ENCODE results near the gene CCDC61.

CCDC61 gene

GRCh38 chr19:46035546-46035945 lies 40.3 kb downstream of the CCDC61 start:
- H3K4me1 ChIP-seq = no peaks in the 10 kb centered on the region
- H3K36me3 ChIP-seq = no peaks in the 10 kb centered on the region
- H3K27ac ChIP-seq = no peak overlapping the region
- no peak for DNase-seq
- intact Hi-C loops (cut with DNase I; ENCODE audit: low total_unique reads) = no loop called here
- H3K4me3 ChIP-seq = no peak overlapping the region
- no peak for TF ChIP-seq CTCF (IDR thresholded peaks at IDR 0.05)
- no peaks in the 10 kb centered on the region for H3K9me3 ChIP-seq
- H3K27me3 ChIP-seq = peaks cover 0 to 17% of the 10 kb centered on the region in 2 donors

GRCh38 chr19:46035986-46036743 lies 40.9 kb downstream of the CCDC61 start:
- TF ChIP-seq CTCF (IDR thresholded peaks at IDR 0.05) = no peak
- no peaks in the 10 kb centered on the region for H3K36me3 ChIP-seq
- no peak for DNase-seq
- no peak overlapping the region for H3K27ac ChIP-seq
- no peaks in the 10 kb centered on the region for H3K4me1 ChIP-seq
- H3K9me3 ChIP-seq = no peaks in the 10 kb centered on the region
- H3K27me3 ChIP-seq = peaks cover 0 to 20% of the 10 kb centered on the region in 2 donors
- H3K4me3 ChIP-seq = no peak overlapping the region
- intact Hi-C loops (cut with DNase I; ENCODE audit: low total_unique reads) = no loop called here

- intact Hi-C loops (cut with DNase I; ENCODE audit: low total_unique reads) = no loop called here
- no peak for DNase-seq
- H3K27me3 ChIP-seq = peaks cover 0 to 20% of the 10 kb centered on the region in 2 donors
Observed at GRCh38 chr19:46036744-46037128, 41.5 kb downstream of the CCDC61 start.

DNA sequence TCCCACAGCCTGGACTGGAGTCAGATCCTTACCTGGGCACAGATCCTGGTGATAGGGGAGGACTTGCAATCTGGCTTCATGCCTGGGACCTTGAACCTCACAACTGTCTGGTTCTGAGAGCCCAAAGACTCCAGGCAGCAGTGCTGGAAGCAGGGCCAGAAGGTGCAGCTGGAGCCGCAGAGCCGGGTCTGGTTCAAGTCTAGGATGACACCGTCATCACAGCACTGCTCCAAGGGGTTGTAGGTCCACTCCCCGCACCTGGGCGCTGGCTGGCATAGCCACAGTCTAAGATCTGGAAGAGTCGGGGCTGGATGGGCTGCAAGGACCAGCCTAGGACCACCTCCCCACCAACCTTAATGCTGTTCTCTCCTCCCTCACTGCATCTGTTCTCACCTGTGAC lies 44.9 kb downstream of the CCDC61 start:
- no peaks in the 10 kb centered on the region for H3K36me3 ChIP-seq
- H3K9me3 ChIP-seq = peaks cover 0 to 6% (median 0%) of the 10 kb centered on the region in 3 donors
- peaks cover 0 to 21% of the 10 kb centered on the region in 2 donors for H3K27me3 ChIP-seq
- intact Hi-C loops (cut with DNase I; ENCODE audit: low total_unique reads) = no loop called here
- H3K4me1 ChIP-seq = no peaks in the 10 kb centered on the region
- H3K27ac ChIP-seq = no peak overlapping the region
- no peak overlapping the region for H3K4me3 ChIP-seq
- no peak for TF ChIP-seq CTCF (IDR thresholded peaks at IDR 0.05)
- no peak for DNase-seq

More at GRCh38 chr19:46036744-46037128, 41.5 kb downstream of the CCDC61 start:
- Histone ChIP-seq H3K36me3 (no peaks in the 10 kb centered on the region), H3K4me1 (no peaks in the 10 kb centered on the region), H3K9me3 (no peaks in the 10 kb centered on the region), H3K27ac (no peak overlapping the region), H3K4me3 (no peak overlapping the region)
- no peak for TF ChIP-seq CTCF (IDR thresholded peaks at IDR 0.05)

- intact Hi-C loops (cut with DNase I; ENCODE audit: low total_unique reads) = no loop called here
- H3K36me3 ChIP-seq = no peaks in the 10 kb centered on the region
- no peak within 1 kb of the TSS for H3K4me3 ChIP-seq
- DNase-seq = no peak
- no peak within 1 kb of the TSS for H3K27ac ChIP-seq
- peaks cover 0 to 21% of the 10 kb centered on the region in 2 donors for H3K27me3 ChIP-seq
- peaks cover 0 to 6% (median 0%) of the 10 kb centered on the region in 3 donors for H3K9me3 ChIP-seq
- H3K4me1 ChIP-seq = no peaks in the 10 kb centered on the region
- TF ChIP-seq CTCF (IDR thresholded peaks at IDR 0.05) = no peak
Observed at GRCh38 chr19:46040952-46041500, 45.8 kb downstream of the CCDC61 start, which contains the start of gene IGFL4. Gene IGFL4, minus strand, starts transcription at chr19:46041002. Its CDS starts 40 bp downstream, at chr19:46040962.

All from tibial artery (tissue), 4 donors.